Posterior vena cava (tissue), 2 donors: ENCODE measurements around the gene SEMA3B. TPM values are rescaled to one million over a fixed set of nuclear protein-coding genes. Genes with fewer than 3 reads are reported as not detected.
"Not testable (repeated sequence)": the region's sequence is repeated elsewhere in the genome, so short reads cannot be mapped to it uniquely, and the experiment has no call there.

ENCODE experiments used
- DNase-seq: peaks from one replicate; pipeline ENCODE4 v3.0.0-alpha.2; 2020; ENCODE audit warnings: low spot score
- intact Hi-C, 2 donors: fragments of 100-400 bp; cut with DNase I; formaldehyde crosslinking; loops; one replicate each; pipeline versions ENCODE4 v1.14.1 to v1.14.2; 2022 to 2023
- total RNA-seq, 2 donors: library from RNA; stranded (reverse); fragmentation: NEBNext Ultra II Directional; extraction: Animal tissue kit (Norgen Biotek cat#: 25700); gene quantifications; one replicate each; pipeline ENCODE4 v1.2.1, GENCODE V29; 2021
- donor health status: DM: yes; HTN: yes; CAD: no.
- donor health status: DM: yes; HTN: yes; CAD: no.

SEMA3B gene
- total RNA-seq, 2 donors from 2014 or later, result 18.6 to 39.7 TPM

GRCh38 chr3:50297896-50298725 lies 29.2 kb downstream of the SEMA3B start:
- intact Hi-C loops, result no loop called here
- DNase-seq, result no peak

- intact Hi-C loops, result no loop called here
- DNase-seq, result peak; percentile 100
Observed at GRCh38 chr3:50298836-50299637, 30.1 kb downstream of the SEMA3B start, which contains the start of the genes HYAL3 and NAA80. TSS of gene HYAL3 (minus strand) at chr3:50299405. CDS start at chr3:50295602, 3,803 bp downstream. TSS of gene NAA80 (minus strand) at chr3:50299405. CDS start at chr3:50297463, 1,942 bp downstream.

- intact Hi-C loops, result no loop called here
- DNase-seq, result no peak
Observed at GRCh38 chr3:50299638-50299928, 30.6 kb downstream of the SEMA3B start.

GRCh38 chr3:50299929-50300680 lies 31.2 kb downstream of the SEMA3B start:
- no peak for DNase-seq
- intact Hi-C loops, result no loop called here

- no peak for DNase-seq
- intact Hi-C loops, result no loop called here
Observed at GRCh38 chr3:50300681-50301254, 31.8 kb downstream of the SEMA3B start.

GRCh38 chr3:50302095-50303012 lies 33.4 kb downstream of the SEMA3B start:
- intact Hi-C loops, result no loop called here
- no peak for DNase-seq

- intact Hi-C loops, result no loop called here
- peak; percentile 89 for DNase-seq
Observed at GRCh38 chr3:50303013-50303815, 34.3 kb downstream of the SEMA3B start, which contains the start of gene HYAL1. TSS of gene HYAL1 (minus strand) at chr3:50303574. CDS start at chr3:50302956, 618 bp downstream.

- intact Hi-C loops, result no loop called here
- DNase-seq, result no peak
Observed at GRCh38 chr3:50304601-50305000, 35.7 kb downstream of the SEMA3B start.

GRCh38 chr3:50312041-50312440 lies 43.1 kb downstream of the SEMA3B start:
- intact Hi-C loops, DNase-seq: not testable (repeated sequence)

GRCh38 chr3:50314342-50314741 lies 45.4 kb downstream of the SEMA3B start:
- intact Hi-C loops, result no loop called here
- no peak for DNase-seq

GRCh38 chr3:50314816-50315215 lies 45.9 kb downstream of the SEMA3B start:
- DNase-seq, result no peak
- intact Hi-C loops, result no loop called here

GRCh38 chr3:50316657-50317242 lies 47.8 kb downstream of the SEMA3B start:
- intact Hi-C loops, result no loop called here
- DNase-seq, result no peak

- intact Hi-C loops, result no loop called here
- no peak for DNase-seq
Observed at GRCh38 chr3:50317300-50317699, 48.4 kb downstream of the SEMA3B start.

- intact Hi-C loops, result no loop called here
- no peak for DNase-seq
Observed at GRCh38 chr3:50318163-50318562, 49.2 kb downstream of the SEMA3B start.

- no peak for DNase-seq
- intact Hi-C loops, result no loop called here
Observed at GRCh38 chr3:50318615-50319014, 49.7 kb downstream of the SEMA3B start.

GRCh38 chr3:50319181-50319893 lies 50.4 kb downstream of the SEMA3B start:
- DNase-seq, result no peak
- intact Hi-C loops, result no loop called here
